ENCODE measurements around the gene RAB6A. TPM values are rescaled to one million over a fixed set of nuclear protein-coding genes. Genes with fewer than 3 reads are reported as not detected.

Gene RAB6A
- total RNA-seq, 1 experiment from 2014 or later, result 142 TPM

- Histone ChIP-seq H3K4me2 (no peak overlapping the region), H3F3A (ENCODE audit: insufficient read depth, low read depth) (no peaks in the 10 kb centered on the region), H3K27me3 (ENCODE audit: insufficient read depth, low read depth) (no peaks in the 10 kb centered on the region), H3K27ac (no peak overlapping the region), H4K20me1 (ENCODE audit: insufficient read depth) (no peaks in the 10 kb centered on the region), H3K4me1 (replicated peaks; ENCODE audit: insufficient read depth) (no peaks in the 10 kb centered on the region), H3K9me2 (ENCODE audit: insufficient read depth) (no peaks in the 10 kb centered on the region), H2AFZ (no peak overlapping the region), H3K4me3 (no peak overlapping the region), H3K79me2 (ENCODE audit: low read depth) (no peaks in the 10 kb centered on the region), H3K36me3 (ENCODE audit: low read depth) (no peaks in the 10 kb centered on the region), H3K9me3 (ENCODE audit: insufficient read depth, low read depth) (no peaks in the 10 kb centered on the region)
- intact Hi-C loops (cut with micrococcal nuclease; ENCODE audit: unreplicated experiment), result no loop called here
- no TSS peak for BruUV-seq (replicated peaks)
- POLR2A ChIA-PET (ENCODE audit: unreplicated experiment), result no interaction called here
- CTCF ChIA-PET, result no interaction called here
- no peak for TF ChIP-seq CTCF (conservative IDR thresholded peaks at IDR 0.05)
- TF ChIP-seq EZH2 (IDR thresholded peaks at IDR 0.05; ENCODE audit: low read depth), result no peak
- no peak for DNase-seq
Measured at GRCh38 chr11:73637012-73637411, 123.9 kb downstream of the RAB6A start.

- Histone ChIP-seq H3K4me1 (replicated peaks; ENCODE audit: insufficient read depth) (no peaks in the 10 kb centered on the region), H3K4me2 (no peak overlapping the region), H3K27ac (no peak overlapping the region), H3K4me3 (no peak overlapping the region), H3K36me3 (ENCODE audit: low read depth) (no peaks in the 10 kb centered on the region), H3K9me2 (ENCODE audit: insufficient read depth) (no peaks in the 10 kb centered on the region), H3K79me2 (ENCODE audit: low read depth) (no peaks in the 10 kb centered on the region), H2AFZ (no peak overlapping the region), H3K27me3 (ENCODE audit: insufficient read depth, low read depth) (no peaks in the 10 kb centered on the region), H3K9me3 (ENCODE audit: insufficient read depth, low read depth) (no peaks in the 10 kb centered on the region), H3F3A (ENCODE audit: insufficient read depth, low read depth) (no peaks in the 10 kb centered on the region), H4K20me1 (ENCODE audit: insufficient read depth) (no peaks in the 10 kb centered on the region)
- intact Hi-C loops (cut with micrococcal nuclease; ENCODE audit: unreplicated experiment), result no loop called here
- TF ChIP-seq EZH2 (IDR thresholded peaks at IDR 0.05; ENCODE audit: low read depth) (no peak), CTCF (conservative IDR thresholded peaks at IDR 0.05) (no peak)
- no peak for DNase-seq
- BruUV-seq (replicated peaks), result no TSS peak
- CTCF ChIA-PET, result no interaction called here
- POLR2A ChIA-PET (ENCODE audit: unreplicated experiment), result interaction anchor here (0.7 kb wide), 1 partner anchor 52 kb away, joined by 5 read pairs; no protein-coding TSS in a partner anchor
Measured at GRCh38 chr11:73636249-73636648, 124.6 kb downstream of the RAB6A start.

GRCh38 chr11:73635721-73636120 lies 125.2 kb downstream of the RAB6A start:
- no TSS peak for BruUV-seq (replicated peaks)
- Histone ChIP-seq H3K9me2 (ENCODE audit: insufficient read depth) (no peaks in the 10 kb centered on the region), H3K4me3 (no peak overlapping the region), H3K4me1 (replicated peaks; ENCODE audit: insufficient read depth) (no peaks in the 10 kb centered on the region), H3F3A (ENCODE audit: insufficient read depth, low read depth) (no peaks in the 10 kb centered on the region), H3K4me2 (no peak overlapping the region), H3K27ac (no peak overlapping the region), H3K9me3 (ENCODE audit: insufficient read depth, low read depth) (no peaks in the 10 kb centered on the region), H3K79me2 (ENCODE audit: low read depth) (no peaks in the 10 kb centered on the region), H3K27me3 (ENCODE audit: insufficient read depth, low read depth) (no peaks in the 10 kb centered on the region), H4K20me1 (ENCODE audit: insufficient read depth) (no peaks in the 10 kb centered on the region), H2AFZ (no peak overlapping the region), H3K36me3 (ENCODE audit: low read depth) (no peaks in the 10 kb centered on the region)
- intact Hi-C loops (cut with micrococcal nuclease; ENCODE audit: unreplicated experiment), result no loop called here
- no peak for DNase-seq
- CTCF ChIA-PET, result no interaction called here
- no peak for TF ChIP-seq EZH2 (IDR thresholded peaks at IDR 0.05; ENCODE audit: low read depth)
- POLR2A ChIA-PET (ENCODE audit: unreplicated experiment), result no interaction called here

- no TSS peak for BruUV-seq (replicated peaks)
- ChIA-PET POLR2A (ENCODE audit: unreplicated experiment) (no interaction called here), CTCF (interaction anchor here (1.5 kb wide), 1 partner anchor 8 kb away, joined by 3 read pairs; no protein-coding TSS in a partner anchor)
- Histone ChIP-seq H2AFZ (no peak overlapping the region), H3K79me2 (ENCODE audit: low read depth) (no peaks in the 10 kb centered on the region), H4K20me1 (ENCODE audit: insufficient read depth) (no peaks in the 10 kb centered on the region), H3K9me2 (ENCODE audit: insufficient read depth) (no peaks in the 10 kb centered on the region), H3F3A (ENCODE audit: insufficient read depth, low read depth) (no peaks in the 10 kb centered on the region), H3K36me3 (ENCODE audit: low read depth) (no peaks in the 10 kb centered on the region), H3K4me1 (replicated peaks; ENCODE audit: insufficient read depth) (no peaks in the 10 kb centered on the region), H3K4me3 (no peak overlapping the region), H3K27ac (no peak overlapping the region), H3K4me2 (no peak overlapping the region), H3K9me3 (ENCODE audit: insufficient read depth, low read depth) (no peaks in the 10 kb centered on the region), H3K27me3 (ENCODE audit: insufficient read depth, low read depth) (no peaks in the 10 kb centered on the region)
- DNase-seq, result no peak
- no peak for TF ChIP-seq CTCF (conservative IDR thresholded peaks at IDR 0.05)
- TF ChIP-seq EZH2 (IDR thresholded peaks at IDR 0.05; ENCODE audit: low read depth), result no peak
- intact Hi-C loops (cut with micrococcal nuclease; ENCODE audit: unreplicated experiment), result no loop called here
Measured at GRCh38 chr11:73633999-73634398, 126.9 kb downstream of the RAB6A start.
